ENCODE data around the gene SLC2A14.
A peak's percentile ranks its signal among the peaks of the same experiment; 100 is the strongest.
"Not testable (repeated sequence)": the region's sequence is repeated elsewhere in the genome, so short reads cannot be mapped to it uniquely, and the experiment has no call there.

The SLC2A14 gene

GRCh38 chr12:7868391-7868790, 4.3 kb downstream of the SLC2A14 start:
- no peak for DNase-seq

- DNase-seq: no peak
These were observed 8.0 kb downstream of the SLC2A14 start for GRCh38 chr12:7864601-7865150.

- DNase-seq: peak; percentile 14
These were observed 9.8 kb downstream of the SLC2A14 start for GRCh38 chr12:7862814-7863348.

DNA sequence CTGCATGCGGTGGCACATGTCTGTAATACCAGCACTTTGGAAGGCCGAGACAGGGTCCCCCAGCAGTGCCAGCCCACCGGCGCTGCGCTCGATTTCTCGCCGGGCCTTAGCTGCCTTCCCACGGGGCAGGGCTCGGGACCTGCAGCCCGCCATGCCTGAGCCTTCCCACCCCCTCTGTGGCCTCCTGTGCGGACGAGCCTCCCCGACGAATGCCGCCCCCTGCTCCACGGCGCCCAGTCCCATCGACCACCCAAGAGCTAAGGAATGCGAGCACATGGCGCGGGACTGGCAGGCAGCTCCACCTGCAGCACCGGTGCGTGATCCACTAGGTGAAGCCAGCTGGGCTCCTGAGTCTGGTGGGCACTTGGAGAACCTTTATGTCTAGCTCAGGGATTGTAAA, 10.4 kb downstream of the SLC2A14 start:
- DNase-seq: not testable (repeated sequence)

DNA sequence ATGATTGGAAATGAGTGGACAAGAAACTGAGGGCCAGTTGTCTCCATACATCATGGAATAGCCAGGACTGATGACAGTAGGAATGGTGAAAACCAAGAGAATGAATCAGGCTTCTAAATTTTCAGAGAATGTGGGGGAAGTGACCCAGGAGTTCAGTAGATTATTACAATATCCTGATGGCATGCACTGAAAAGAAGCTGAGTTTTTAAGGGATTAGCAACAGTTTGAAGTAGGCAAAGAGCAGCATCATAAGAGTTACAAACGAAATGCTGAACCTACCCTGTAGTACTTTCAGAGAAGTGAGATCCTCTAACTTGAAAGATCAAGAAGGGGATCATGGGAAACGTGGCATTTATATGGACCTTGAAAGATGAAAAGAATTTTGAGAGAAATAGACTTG, 13.2 kb downstream of the SLC2A14 start:
- DNase-seq: no peak

DNA sequence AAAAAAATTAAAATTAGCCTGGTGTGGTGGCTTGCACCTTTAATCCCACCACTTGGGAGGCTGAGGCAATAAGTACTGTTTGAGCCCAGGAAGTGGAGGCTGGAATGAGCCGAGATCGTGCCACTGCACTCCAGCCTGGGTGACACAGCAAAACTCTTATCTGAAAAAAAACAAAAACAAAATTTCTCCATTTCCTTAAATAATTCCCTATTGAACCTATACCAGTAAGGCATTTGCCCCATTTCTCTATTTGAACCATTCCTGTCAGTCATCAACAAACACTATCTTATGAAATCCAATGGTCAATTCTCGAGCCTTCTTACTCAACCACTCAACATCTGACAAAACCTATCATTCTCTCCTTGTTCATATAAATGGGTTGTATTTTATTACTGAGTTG, 14.7 kb downstream of the SLC2A14 start:
- DNase-seq: no peak

- DNase-seq: no peak
These were observed 16.2 kb downstream of the SLC2A14 start for GRCh38 chr12:7856516-7856915.

DNA sequence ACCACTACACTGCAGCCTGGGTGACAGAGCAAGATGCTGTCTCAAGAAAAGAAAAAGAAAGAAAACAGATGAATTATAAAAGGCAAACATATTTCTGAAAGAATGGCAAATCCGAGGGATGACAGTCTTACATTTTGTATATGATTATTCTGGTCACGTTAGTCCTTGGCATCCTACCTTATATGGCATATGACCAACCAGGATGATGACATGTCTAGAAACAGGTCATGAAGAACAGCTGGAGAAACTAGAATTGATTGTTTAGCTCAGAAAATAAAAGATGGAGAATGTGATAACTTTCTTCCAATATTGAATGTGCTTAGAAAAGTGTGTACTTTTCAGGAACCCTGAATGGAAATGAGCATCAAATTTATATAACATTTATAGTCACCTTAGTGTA, 19.2 kb downstream of the SLC2A14 start:
- no peak for DNase-seq

DNA sequence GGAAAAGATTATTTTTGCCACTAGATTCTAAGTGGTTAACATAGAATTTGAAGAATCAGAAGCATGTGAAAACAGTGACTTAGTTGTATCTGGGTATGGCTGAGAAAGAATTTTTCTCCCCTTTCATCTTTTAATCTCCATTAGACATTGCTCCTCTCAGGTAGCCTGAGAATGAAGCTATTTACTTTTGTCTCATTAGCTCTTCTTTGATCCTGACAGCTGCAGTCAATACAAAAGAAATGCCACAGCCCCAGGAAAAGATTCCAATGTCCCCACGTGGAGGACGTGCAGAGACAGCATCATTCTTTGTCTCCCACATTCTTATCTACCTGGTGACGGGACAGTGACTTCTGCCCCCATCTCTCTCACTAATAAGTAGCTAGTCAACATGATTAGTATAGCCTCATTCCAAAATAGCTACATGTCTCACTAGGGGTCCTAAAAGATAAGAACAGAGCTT, 21.1 kb downstream of the SLC2A14 start:
- DNase-seq: not testable (repeated sequence)

DNA sequence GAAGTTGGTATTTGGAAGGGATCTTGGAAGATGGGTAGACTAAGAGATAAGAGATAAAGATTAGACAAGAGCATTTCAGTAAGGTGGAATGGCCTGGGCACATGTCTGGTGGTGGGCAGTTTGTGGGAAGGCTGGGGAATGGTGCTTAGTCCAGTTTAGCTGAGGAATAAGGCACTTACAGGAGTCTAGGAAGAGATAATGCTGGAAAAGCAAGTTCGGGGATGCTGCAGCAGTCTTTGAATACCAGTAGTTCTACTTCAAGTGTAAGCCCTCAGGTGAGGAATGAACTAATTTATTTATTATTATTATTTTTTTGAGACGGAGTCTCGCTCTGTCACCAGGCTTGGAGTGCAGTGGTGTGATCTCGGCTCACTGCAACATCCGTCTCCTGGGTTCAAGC, 22.6 kb downstream of the SLC2A14 start:
- not testable (repeated sequence) for DNase-seq

GRCh38 chr12:7848098-7848422, 24.7 kb downstream of the SLC2A14 start:
- not testable (repeated sequence) for DNase-seq

DNA sequence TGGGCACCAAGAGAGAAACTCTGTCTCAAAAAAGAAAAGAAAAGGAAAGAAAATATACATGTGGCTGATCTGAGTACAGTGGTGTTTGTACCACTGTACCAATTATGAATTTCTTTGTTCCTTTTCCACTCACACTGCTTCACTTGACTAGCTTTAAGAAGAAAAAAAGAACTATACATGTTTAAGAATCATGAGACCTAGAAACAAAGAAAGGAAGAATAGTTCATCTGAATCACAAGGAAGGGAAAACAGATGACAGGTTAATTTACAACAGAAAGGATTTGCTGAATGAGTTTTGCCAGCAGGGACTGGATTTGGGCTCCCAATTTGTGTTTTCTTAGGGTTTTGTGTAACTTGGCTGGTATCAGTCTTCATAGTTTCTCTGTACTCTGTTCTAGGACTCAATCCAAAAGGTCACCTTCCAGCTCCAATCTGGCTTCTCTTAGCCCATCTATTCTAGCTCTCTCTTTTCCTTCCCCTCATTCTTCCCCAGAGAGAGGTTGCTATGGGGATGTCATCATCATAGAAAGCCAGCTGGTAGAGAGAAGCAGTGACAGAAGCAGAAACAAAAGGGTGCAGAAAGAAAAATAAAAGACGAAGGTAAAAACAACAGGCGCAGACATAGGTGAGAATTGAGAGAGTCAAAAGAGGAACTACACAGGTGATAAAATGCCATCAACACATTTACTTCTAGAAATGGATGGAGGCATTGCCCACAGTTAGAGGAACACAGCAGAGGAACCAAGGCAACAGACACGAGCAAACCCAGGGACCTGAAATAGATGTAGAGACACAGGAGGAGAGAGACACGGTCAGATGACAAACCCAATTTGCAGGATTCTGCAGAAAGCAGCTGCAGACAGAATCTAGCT, 25.3 kb downstream of the SLC2A14 start:
- not testable (repeated sequence) for DNase-seq

DNA sequence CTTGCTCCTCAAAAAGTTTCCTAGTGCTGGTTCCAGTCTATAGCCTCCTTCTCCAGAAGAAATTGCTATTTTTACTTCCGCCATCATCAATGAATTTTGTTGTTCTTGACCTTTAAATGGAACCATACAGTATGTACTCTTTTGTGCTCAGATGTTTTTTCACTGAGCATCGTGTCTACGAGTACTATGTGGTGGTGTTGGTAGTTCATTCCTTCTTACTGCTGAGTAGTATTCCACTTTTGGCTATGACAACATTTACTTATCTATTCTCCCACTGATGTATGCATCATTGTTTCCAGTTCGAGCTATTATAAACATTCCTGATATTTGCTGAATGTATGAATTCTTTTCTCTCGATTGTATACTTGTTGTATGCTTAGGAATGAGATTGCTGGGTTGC, 28.6 kb downstream of the SLC2A14 start:
- DNase-seq: no peak

- peak; percentile 22 for DNase-seq
These were observed 29.1 kb downstream of the SLC2A14 start for GRCh38 chr12:7843583-7843982.

- DNase-seq: not testable (repeated sequence)
These were observed 29.6 kb downstream of the SLC2A14 start for GRCh38 chr12:7843149-7843548.

- not testable (repeated sequence) for DNase-seq
These were observed 30.3 kb downstream of the SLC2A14 start for GRCh38 chr12:7842444-7842843.

- not testable (repeated sequence) for DNase-seq
These were observed 32.9 kb downstream of the SLC2A14 start for GRCh38 chr12:7839848-7840247.

- not testable (repeated sequence) for DNase-seq
These were observed 33.5 kb downstream of the SLC2A14 start for GRCh38 chr12:7839226-7839625.

- DNase-seq: no peak
These were observed 35.3 kb downstream of the SLC2A14 start for GRCh38 chr12:7837366-7837765.

GRCh38 chr12:7835766-7836165, 36.9 kb downstream of the SLC2A14 start:
- no peak for DNase-seq

- no peak for DNase-seq
These were observed 37.6 kb downstream of the SLC2A14 start for GRCh38 chr12:7835116-7835515.

- no peak for DNase-seq
These were observed 38.0 kb downstream of the SLC2A14 start for GRCh38 chr12:7834701-7835100.

- no peak for DNase-seq
These were observed 38.9 kb downstream of the SLC2A14 start for GRCh38 chr12:7833831-7834230.

DNA sequence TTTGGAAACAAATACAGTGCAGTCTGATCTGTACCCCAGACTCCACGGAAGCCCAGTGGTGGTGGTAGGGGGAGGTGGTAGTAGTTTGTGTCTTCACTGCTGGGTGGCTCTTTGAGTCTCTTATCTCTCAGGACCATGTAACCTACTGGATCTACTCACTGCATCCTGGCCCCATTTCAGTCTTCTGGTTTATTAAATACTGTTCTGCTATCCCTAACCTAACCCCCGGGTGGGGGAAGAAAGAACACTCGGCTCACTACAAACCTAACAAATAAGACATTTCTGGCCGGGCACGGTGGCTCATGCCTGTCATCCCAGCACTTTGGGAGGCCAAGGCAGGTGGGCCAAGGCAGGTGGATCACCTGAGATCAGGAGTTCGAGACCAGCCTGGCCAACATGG, 39.5 kb downstream of the SLC2A14 start:
- DNase-seq: not testable (repeated sequence)
